Neural cell (in vitro differentiated cells): ENCODE data around the gene PCDH15.

Source experiments
- CTCF ChIP-seq: fragments of 450-650 bp; IDR thresholded peaks from 2 replicates; pipeline ENCODE4 v1.5.1; 2014; ENCODE audit warnings: antibody characterized with exemption, mild to moderate bottlenecking, moderate library complexity; ENCODE audit not compliant: poor library complexity, severe bottlenecking
- EZH2 ChIP-seq: fragments of 200-600, 300-800 bp; shearing (Covaris generic), sonication (generic); IDR thresholded peaks from 2 replicates; pipeline ENCODE4 v1.6.1; 2014; ENCODE audit warnings: antibody characterized with exemption, low read length, borderline replicate concordance, mild to moderate bottlenecking; ENCODE audit not compliant: insufficient read depth, poor library complexity, severe bottlenecking
- POLR2AphosphoS5 ChIP-seq: IDR thresholded peaks from 2 replicates; pipeline ENCODE4 v1.6.1; 2012
- SMC3 ChIP-seq: fragments of 450-650 bp; conservative IDR thresholded peaks from 2 replicates; pipeline ENCODE4 v1.6.1; 2014; ENCODE audit warnings: antibody characterized with exemption, mild to moderate bottlenecking, moderate library complexity; ENCODE audit not compliant: poor library complexity
- TAF1 ChIP-seq: IDR thresholded peaks from 2 replicates; pipeline ENCODE4 v1.6.1; 2012; ENCODE audit warnings: low read depth
- TF ChIP-seq, protein P1 (sequence below): IDR thresholded peaks from 2 replicates; pipeline ENCODE4 v1.6.1; 2012; ENCODE audit warnings: borderline replicate concordance

DNA sequence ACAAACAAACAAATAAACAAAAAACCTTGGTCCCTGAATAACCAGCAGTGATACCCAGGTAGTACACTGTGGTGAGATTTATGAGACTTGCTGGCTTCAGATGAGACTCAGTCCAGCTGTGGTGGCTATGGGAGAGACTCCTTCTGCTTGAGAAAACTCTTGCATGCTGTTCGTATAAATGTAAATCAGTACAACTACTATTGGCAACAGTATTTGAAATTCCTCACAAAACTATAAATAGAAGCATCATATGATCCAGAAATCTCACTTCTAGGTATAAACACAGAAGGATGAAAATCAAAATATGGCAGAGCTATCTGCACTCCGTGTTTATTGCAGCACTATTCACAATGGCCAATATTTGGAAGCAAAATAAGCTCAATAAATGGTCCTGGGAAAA lies 692.1 kb downstream of the PCDH15 start:
- no peak for TF ChIP-seq CTCF
- TF ChIP-seq, protein P1, sequence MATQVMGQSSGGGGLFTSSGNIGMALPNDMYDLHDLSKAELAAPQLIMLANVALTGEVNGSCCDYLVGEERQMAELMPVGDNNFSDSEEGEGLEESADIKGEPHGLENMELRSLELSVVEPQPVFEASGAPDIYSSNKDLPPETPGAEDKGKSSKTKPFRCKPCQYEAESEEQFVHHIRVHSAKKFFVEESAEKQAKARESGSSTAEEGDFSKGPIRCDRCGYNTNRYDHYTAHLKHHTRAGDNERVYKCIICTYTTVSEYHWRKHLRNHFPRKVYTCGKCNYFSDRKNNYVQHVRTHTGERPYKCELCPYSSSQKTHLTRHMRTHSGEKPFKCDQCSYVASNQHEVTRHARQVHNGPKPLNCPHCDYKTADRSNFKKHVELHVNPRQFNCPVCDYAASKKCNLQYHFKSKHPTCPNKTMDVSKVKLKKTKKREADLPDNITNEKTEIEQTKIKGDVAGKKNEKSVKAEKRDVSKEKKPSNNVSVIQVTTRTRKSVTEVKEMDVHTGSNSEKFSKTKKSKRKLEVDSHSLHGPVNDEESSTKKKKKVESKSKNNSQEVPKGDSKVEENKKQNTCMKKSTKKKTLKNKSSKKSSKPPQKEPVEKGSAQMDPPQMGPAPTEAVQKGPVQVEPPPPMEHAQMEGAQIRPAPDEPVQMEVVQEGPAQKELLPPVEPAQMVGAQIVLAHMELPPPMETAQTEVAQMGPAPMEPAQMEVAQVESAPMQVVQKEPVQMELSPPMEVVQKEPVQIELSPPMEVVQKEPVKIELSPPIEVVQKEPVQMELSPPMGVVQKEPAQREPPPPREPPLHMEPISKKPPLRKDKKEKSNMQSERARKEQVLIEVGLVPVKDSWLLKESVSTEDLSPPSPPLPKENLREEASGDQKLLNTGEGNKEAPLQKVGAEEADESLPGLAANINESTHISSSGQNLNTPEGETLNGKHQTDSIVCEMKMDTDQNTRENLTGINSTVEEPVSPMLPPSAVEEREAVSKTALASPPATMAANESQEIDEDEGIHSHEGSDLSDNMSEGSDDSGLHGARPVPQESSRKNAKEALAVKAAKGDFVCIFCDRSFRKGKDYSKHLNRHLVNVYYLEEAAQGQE, result no peak
- TF ChIP-seq EZH2, result no peak
- no peak for TF ChIP-seq POLR2AphosphoS5
- no peak for TF ChIP-seq SMC3
- no peak for TF ChIP-seq TAF1
